GM10266 (cell line): ENCODE measurements around the gene PSMD8.
"Not testable (repeated sequence)": the region's sequence is repeated elsewhere in the genome, so short reads cannot be mapped to it uniquely, and the experiment has no call there.

Source experiments
- DNase-seq: peaks from one replicate; pipeline ENCODE4 v3.0.0; 2012; ENCODE audit errors: extremely low spot score
- CTCF ChIP-seq: IDR thresholded peaks from 2 replicates; pipeline ENCODE4 v1.5.1; 2012; ENCODE audit warnings: mild to moderate bottlenecking, low read depth; ENCODE audit not compliant: control insufficient read depth, insufficient read depth; ENCODE audit errors: missing control alignments

PSMD8 gene

GRCh38 chr19:38336638-38337359, 37.6 kb upstream of the PSMD8 start:
- no peak for TF ChIP-seq CTCF
- DNase-seq, result peak; percentile 91

- no peak for DNase-seq
- no peak for TF ChIP-seq CTCF
These were observed 37.1 kb upstream of the PSMD8 start for GRCh38 chr19:38337360-38337653.

GRCh38 chr19:38339011-38339410, 35.4 kb upstream of the PSMD8 start:
- not testable (repeated sequence) for DNase-seq

GRCh38 chr19:38340927-38341326, 33.4 kb upstream of the PSMD8 start:
- DNase-seq, result no peak
- no peak for TF ChIP-seq CTCF

- no peak for DNase-seq
- no peak for TF ChIP-seq CTCF
These were observed 27.5 kb upstream of the PSMD8 start for GRCh38 chr19:38346837-38347236.

- no peak for DNase-seq
- no peak for TF ChIP-seq CTCF
These were observed 23.5 kb upstream of the PSMD8 start for GRCh38 chr19:38350883-38351282.

- TF ChIP-seq CTCF, result no peak
- no peak for DNase-seq
These were observed 22.4 kb upstream of the PSMD8 start for GRCh38 chr19:38351865-38352395.

GRCh38 chr19:38352611-38353010, 21.8 kb upstream of the PSMD8 start:
- no peak for DNase-seq

More at GRCh38 chr19:38352611-38353010, 21.8 kb upstream of the PSMD8 start:
- no peak for TF ChIP-seq CTCF
